HepG2 (cell line): ENCODE measurements around the gene LSM2. TPM values are rescaled to one million over a fixed set of nuclear protein-coding genes. Genes with fewer than 3 reads are reported as not detected.

ENCODE experiments used
- ARID5B ChIP-seq: IDR thresholded peaks from 2 replicates; pipeline ENCODE4 v1.4.0; 2020; ENCODE audit warnings: mild to moderate bottlenecking, missing genetic modification reagents
- ATM ChIP-seq: fragments of 450-650 bp; IDR thresholded peaks from 2 replicates; pipeline ENCODE4 v1.7.1; 2017; ENCODE audit warnings: mild to moderate bottlenecking, borderline replicate concordance
- CSRNP2 ChIP-seq: sonication (generic); formaldehyde crosslinking; conservative IDR thresholded peaks from 2 replicates; pipeline ENCODE4 v1.8.0; 2022; ENCODE audit warnings: low read depth, missing genetic modification reagents
- DPF2 ChIP-seq: sonication (generic); formaldehyde crosslinking; IDR thresholded peaks from 2 replicates; pipeline ENCODE4 v1.4.0; 2020; ENCODE audit warnings: mild to moderate bottlenecking, low read depth, missing genetic modification reagents, borderline replicate concordance
- FLYWCH1 ChIP-seq: sonication (generic); formaldehyde crosslinking; IDR thresholded peaks from 2 replicates; pipeline ENCODE4 v1.8.1; 2023; ENCODE audit warnings: mild to moderate bottlenecking, missing genetic modification reagents
- HMG20B ChIP-seq: conservative IDR thresholded peaks from 2 replicates; pipeline ENCODE4 v1.6.1; 2016; ENCODE audit warnings: missing genetic modification reagents, missing compliant biosample characterization
- HNF4A ChIP-seq: sonication (generic); formaldehyde crosslinking; IDR thresholded peaks from 2 replicates; pipeline ENCODE4 v1.4.0; 2020; ENCODE audit warnings: missing genetic modification reagents
- HNRNPUL1 ChIP-seq: fragments of 200-400 bp; formaldehyde crosslinking; IDR thresholded peaks from 2 replicates; pipeline ENCODE4 v1.6.1; 2017; ENCODE audit warnings: low read depth, mild to moderate bottlenecking, low read length, moderate library complexity
- KLF6 ChIP-seq: IDR thresholded peaks from 2 replicates; pipeline ENCODE4 v1.8.0; 2016; ENCODE audit warnings: missing biosample characterization, missing genetic modification reagents
- MTERF4 ChIP-seq: sonication (generic); formaldehyde crosslinking; IDR thresholded peaks from 2 replicates; pipeline ENCODE4 v1.8.0; 2023; ENCODE audit warnings: mild to moderate bottlenecking, missing genetic modification reagents
- NFIB ChIP-seq: sonication (generic); formaldehyde crosslinking; IDR thresholded peaks from 2 replicates; pipeline ENCODE4 v1.9.0; 2021; ENCODE audit warnings: missing genetic modification reagents, mild to moderate bottlenecking, borderline replicate concordance
- NR2F6 ChIP-seq, 2 experiments: IDR thresholded peaks; 2 replicates each; pipeline ENCODE4 v1.6.1; 2016; ENCODE audit warnings: antibody characterized with exemption in 1 of 2, mild to moderate bottlenecking in 1 of 2
- RARA ChIP-seq: IDR thresholded peaks from 2 replicates; pipeline ENCODE4 v1.6.1; 2016; ENCODE audit warnings: missing genetic modification reagents, missing compliant biosample characterization
- THAP11 ChIP-seq: IDR thresholded peaks from 2 replicates; pipeline ENCODE4 v1.6.1; 2016; ENCODE audit warnings: missing biosample characterization, missing genetic modification reagents
- ZFAT ChIP-seq: sonication (generic); formaldehyde crosslinking; conservative IDR thresholded peaks from 2 replicates; pipeline ENCODE4 v1.8.1; 2023; ENCODE audit warnings: missing genetic modification reagents, inconsistent platforms
- ZKSCAN8 ChIP-seq: IDR thresholded peaks from 2 replicates; pipeline ENCODE4 v1.6.1; 2016; ENCODE audit warnings: borderline replicate concordance, missing genetic modification reagents, missing compliant biosample characterization
- ZNF138 ChIP-seq: sonication (generic); formaldehyde crosslinking; IDR thresholded peaks from 2 replicates; pipeline ENCODE4 v1.5.0; 2020; ENCODE audit warnings: mild to moderate bottlenecking, low read depth, missing genetic modification reagents
- ZNF570 ChIP-seq: sonication (generic); formaldehyde crosslinking; IDR thresholded peaks from 2 replicates; pipeline ENCODE4 v1.4.0; 2020; ENCODE audit warnings: mild to moderate bottlenecking, missing genetic modification reagents, borderline replicate concordance
- ZNF776 ChIP-seq: sonication (generic); formaldehyde crosslinking; IDR thresholded peaks from 2 replicates; pipeline ENCODE4 v1.4.0; 2020; ENCODE audit warnings: mild to moderate bottlenecking, missing genetic modification reagents
- ZNF782 ChIP-seq: sonication (generic); formaldehyde crosslinking; IDR thresholded peaks from 2 replicates; pipeline ENCODE4 v1.4.0; 2020; ENCODE audit warnings: missing genetic modification reagents, mild to moderate bottlenecking, borderline replicate concordance
- ZSCAN31 ChIP-seq: sonication (generic); formaldehyde crosslinking; IDR thresholded peaks from 2 replicates; pipeline ENCODE4 v1.5.0; 2020; ENCODE audit warnings: low read depth, mild to moderate bottlenecking, missing genetic modification reagents
- polyA plus RNA-seq, 8 experiments: library from polyadenylated mRNA; depleted of rRNA in 3 of 8; stranded (reverse) in 7 of 8; unstranded in 1 of 8; fragments of >200 nt; fragmentation: Illumina TruSeq in 4 of 8; extraction: Trizol in 4 of 8; gene quantifications; 2 replicates each; pipeline versions ENCODE4 v1.2.1 to v1.2.3, GENCODE V29; 2011 to 2016; ENCODE audit warnings: low read depth in 4 of 8, missing spikeins in 1 of 8, mixed read lengths in 1 of 8; ENCODE audit not compliant: insufficient read depth in 1 of 8
- total RNA-seq, 5 experiments: library from RNA; depleted of rRNA; stranded (reverse); fragments of >200 nt; fragmentation: Illumina TruSeq; extraction: Trizol; gene quantifications; 2 replicates each; pipeline ENCODE4 v1.2.3, GENCODE V29; 2016; ENCODE audit warnings: low read depth in 1 of 5
- TF ChIP-seq, protein P1 (sequence below): sonication (generic); formaldehyde crosslinking; IDR thresholded peaks from 2 replicates; pipeline ENCODE4 v1.4.0; 2020; ENCODE audit warnings: missing genetic modification reagents
- TF ChIP-seq, protein P2 (sequence below): sonication (generic); formaldehyde crosslinking; IDR thresholded peaks from 2 replicates; pipeline ENCODE4 v1.8.0; 2022; ENCODE audit warnings: mild to moderate bottlenecking, missing genetic modification reagents, borderline replicate concordance

Gene LSM2
- total and polyA plus RNA-seq, 2 of the 13 experiments (the other 11 are each of a cell fraction or from before 2014, with no cell fraction given), result 69.4 to 90.5 TPM

- TF ChIP-seq THAP11 (no peak), ZNF570 (CRISPR knock-in tag) (no peak), ZNF782 (no peak), CSRNP2 (no peak), HNRNPUL1 (no peak), MTERF4 (CRISPR knock-in tag) (no peak), RARA (no peak), ZSCAN31 (CRISPR knock-in tag) (no peak), ZNF776 (no peak), ZKSCAN8 (CRISPR knock-in tag) (no peak), ARID5B (CRISPR knock-in tag) (no peak), ATM (no peak), DPF2 (CRISPR knock-in tag) (no peak), NFIB (CRISPR knock-in tag) (no peak), FLYWCH1 (CRISPR knock-in tag) (no peak), HMG20B (CRISPR knock-in tag) (no peak), ZNF138 (CRISPR knock-in tag) (no peak), ZFAT (CRISPR knock-in tag) (no peak), NR2F6 (IDR thresholded peaks at IDR 0.05) (no peak), NR2F6 (CRISPR knock-in tag; IDR thresholded peaks at IDR 0.05) (no peak), KLF6 (no peak), HNF4A (no peak)
- TF ChIP-seq, protein P1, sequence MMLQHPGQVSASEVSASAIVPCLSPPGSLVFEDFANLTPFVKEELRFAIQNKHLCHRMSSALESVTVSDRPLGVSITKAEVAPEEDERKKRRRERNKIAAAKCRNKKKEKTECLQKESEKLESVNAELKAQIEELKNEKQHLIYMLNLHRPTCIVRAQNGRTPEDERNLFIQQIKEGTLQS (CRISPR knock-in tag), result no peak
- TF ChIP-seq, protein P2, sequence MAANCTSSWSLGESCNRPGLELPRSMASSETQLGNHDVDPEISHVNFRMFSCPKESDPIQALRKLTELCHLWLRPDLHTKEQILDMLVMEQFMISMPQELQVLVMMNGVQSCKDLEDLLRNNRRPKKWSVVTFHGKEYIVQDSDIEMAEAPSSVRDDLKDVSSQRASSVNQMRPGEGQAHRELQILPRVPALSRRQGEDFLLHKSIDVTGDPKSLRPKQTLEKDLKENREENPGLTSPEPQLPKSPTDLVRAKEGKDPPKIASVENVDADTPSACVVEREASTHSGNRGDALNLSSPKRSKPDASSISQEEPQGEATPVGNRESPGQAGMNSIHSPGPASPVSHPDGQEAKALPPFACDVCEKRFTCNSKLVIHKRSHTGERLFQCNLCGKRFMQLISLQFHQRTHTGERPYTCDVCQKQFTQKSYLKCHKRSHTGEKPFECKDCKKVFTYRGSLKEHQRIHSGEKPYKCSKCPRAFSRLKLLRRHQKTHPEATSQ (CRISPR knock-in tag), result no peak
Observed at GRCh38 chr6:31762878-31763618, 43.7 kb downstream of the LSM2 start (continued).
